Hypothalamus (tissue), 51 donors: Measurements from ENCODE around the gene BLCAP.
A peak's percentile ranks its signal among the peaks of the same experiment; 100 is the strongest.
"Not testable (repeated sequence)": the region's sequence is repeated elsewhere in the genome, so short reads cannot be mapped to it uniquely, and the experiment has no call there.

Experiments used
- DNase-seq, 51 donors: peaks; one replicate each; lab custom pipeline; 2025; lab: John Stamatoyannopoulos, UW

BLCAP gene

GRCh38 chr20:37492096-37492625 is 35.5 kb downstream of the BLCAP start:
- DNase-seq, result no peak

GRCh38 chr20:37490663-37491350 is 36.9 kb downstream of the BLCAP start:
- peak in 4 of 51 donors; percentile 4 to 59 (median 29) for DNase-seq

GRCh38 chr20:37486209-37486608 is 41.5 kb downstream of the BLCAP start:
- DNase-seq, result not testable (repeated sequence)

- no peak for DNase-seq
These were observed 43.3 kb downstream of the BLCAP start for GRCh38 chr20:37484331-37484730.

- peak in 2 of 51 donors; percentile 5 to 37 for DNase-seq
These were observed 46.1 kb downstream of the BLCAP start for GRCh38 chr20:37481610-37482009.

GRCh38 chr20:37480919-37481318 is 46.8 kb downstream of the BLCAP start:
- DNase-seq, result peak in 5 of 51 donors; percentile 5 to 18 (median 6)

GRCh38 chr20:37479925-37480691 is 47.6 kb downstream of the BLCAP start:
- DNase-seq, result no peak

GRCh38 chr20:37479266-37479665 is 48.4 kb downstream of the BLCAP start:
- no peak for DNase-seq

- DNase-seq, result no peak
These were observed 50.6 kb downstream of the BLCAP start for GRCh38 chr20:37477041-37477440.

- DNase-seq, result peak in 16 of 51 donors; percentile 4 to 58 (median 16)
These were observed 52.4 kb downstream of the BLCAP start for GRCh38 chr20:37475252-37475651.

GRCh38 chr20:37474386-37474785 is 53.3 kb downstream of the BLCAP start:
- no peak for DNase-seq

- DNase-seq, result no peak
These were observed 54.3 kb downstream of the BLCAP start for GRCh38 chr20:37473249-37474000.

GRCh38 chr20:37472435-37472834 is 55.2 kb downstream of the BLCAP start:
- not testable (repeated sequence) for DNase-seq

GRCh38 chr20:37471741-37472235 is 55.9 kb downstream of the BLCAP start:
- peak in 3 of 51 donors; percentile 7 to 20 (median 11) for DNase-seq

- DNase-seq, result not testable (repeated sequence)
These were observed 57.5 kb downstream of the BLCAP start for GRCh38 chr20:37470190-37470589.

- no peak for DNase-seq
These were observed 58.1 kb downstream of the BLCAP start for GRCh38 chr20:37469531-37469930.

- DNase-seq, result no peak
These were observed 58.8 kb downstream of the BLCAP start for GRCh38 chr20:37468886-37469285.
